SW480 (cell line): ENCODE measurements around the gene SHOC1.
"Not testable (repeated sequence)": the region's sequence is repeated elsewhere in the genome, so short reads cannot be mapped to it uniquely, and the experiment has no call there.

Experiments
- DNase-seq: peaks from one replicate; pipeline ENCODE4 v3.0.0-alpha.2; 2016; ENCODE audit warnings: low spot score

SHOC1 gene

DNA sequence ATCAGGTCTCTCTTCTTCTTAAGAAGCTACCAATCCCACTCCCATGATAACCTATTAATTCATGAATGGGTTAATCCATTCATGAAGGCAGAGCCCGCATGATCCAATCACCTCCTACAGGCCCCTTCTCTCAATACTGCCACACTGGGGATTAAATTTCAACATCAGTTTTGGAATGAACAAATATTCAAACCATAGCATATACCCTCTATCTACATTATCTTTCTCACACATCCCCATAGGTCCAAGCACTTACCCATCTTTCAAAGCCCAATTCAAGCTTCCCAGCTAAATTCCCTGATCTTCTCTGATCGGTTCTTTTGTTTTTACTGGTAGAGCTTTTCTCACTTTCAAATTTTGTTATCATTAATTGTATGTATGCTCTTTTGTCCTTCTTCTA, 10.5 kb upstream of the SHOC1 start:
- no peak for DNase-seq

DNA sequence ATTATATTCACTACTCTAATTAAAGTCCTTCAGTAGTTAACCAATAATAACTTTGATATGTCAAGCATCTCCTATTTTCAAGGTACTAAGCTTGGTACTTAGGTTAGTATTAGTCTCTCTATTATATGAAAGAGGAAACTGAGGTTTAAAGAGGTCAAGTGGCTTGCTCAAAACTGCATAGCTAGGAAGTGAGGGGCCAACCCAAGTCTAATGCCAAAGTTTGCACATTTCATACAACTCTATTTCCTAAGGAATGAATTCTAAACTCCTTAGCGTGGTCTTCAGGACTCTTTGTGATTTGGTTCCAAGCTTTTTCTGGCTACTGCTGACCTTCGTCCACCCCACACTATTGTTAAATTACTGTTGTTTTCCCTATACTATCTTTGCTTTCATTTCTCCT, 9.9 kb upstream of the SHOC1 start:
- DNase-seq = no peak

DNA sequence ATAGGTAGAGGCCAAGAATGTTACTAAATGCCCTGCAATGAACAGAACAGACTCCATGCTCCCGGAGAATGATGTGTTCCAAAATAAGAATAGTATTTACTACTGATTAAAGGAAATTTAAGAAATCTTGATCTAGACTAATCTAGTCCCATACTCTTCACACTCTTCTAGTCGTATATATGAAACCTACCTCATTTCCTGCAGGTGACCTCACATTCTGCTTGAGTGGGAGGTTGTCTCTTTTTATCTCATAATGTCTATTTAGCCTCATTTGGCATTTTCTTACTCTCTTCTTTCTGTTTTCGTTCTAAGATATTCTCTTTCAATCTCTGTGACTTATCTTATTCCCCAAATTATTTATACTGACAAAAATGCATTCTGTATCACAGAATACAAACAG, 9.2 kb upstream of the SHOC1 start:
- DNase-seq = no peak

DNA sequence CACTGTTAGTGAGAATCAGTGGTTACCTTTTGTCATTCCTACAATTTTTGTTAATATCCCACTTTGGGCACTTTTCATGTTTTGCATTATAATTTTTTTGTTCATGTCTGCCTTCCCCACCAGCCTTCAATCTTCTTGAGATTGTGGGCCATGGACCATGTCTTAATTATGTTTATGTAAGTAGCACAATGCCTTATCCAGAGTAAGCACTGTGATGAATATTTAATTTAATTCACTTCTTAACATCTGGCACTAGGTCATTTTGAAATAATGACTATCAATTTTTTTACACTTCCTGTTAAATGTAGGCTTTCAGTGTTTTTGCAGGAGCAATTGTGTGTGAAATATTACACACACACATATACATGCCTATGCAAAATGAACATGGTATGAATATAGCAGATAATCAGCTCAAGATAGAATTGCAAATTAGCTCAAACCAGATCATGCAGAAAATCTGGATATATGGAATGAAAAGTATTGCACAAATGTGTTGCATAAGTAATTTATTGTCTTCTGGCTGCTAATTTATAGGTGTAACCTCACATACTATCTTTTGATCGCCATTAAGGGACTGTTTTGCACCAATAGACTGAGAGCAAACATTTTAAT, 5.3 kb upstream of the SHOC1 start:
- DNase-seq = no peak

DNA sequence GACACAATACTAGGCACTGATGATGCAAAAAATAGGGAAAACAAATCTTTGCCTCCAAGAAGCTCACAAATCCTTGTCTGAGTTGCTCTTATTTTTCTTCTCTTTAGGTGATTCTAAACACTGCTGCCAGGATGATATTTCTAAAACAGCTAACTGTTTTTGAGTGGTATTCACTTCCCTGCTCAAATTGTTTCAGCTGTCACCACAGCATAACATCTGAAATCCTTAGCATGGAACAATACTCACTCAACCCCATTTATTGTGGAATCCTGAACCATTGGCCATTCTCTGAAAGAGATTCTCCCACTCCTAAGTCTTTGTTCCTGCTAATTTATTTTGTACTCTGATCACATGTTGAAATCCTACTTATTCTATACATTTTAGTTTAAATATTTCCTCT, 4.8 kb upstream of the SHOC1 start:
- no peak for DNase-seq

DNA sequence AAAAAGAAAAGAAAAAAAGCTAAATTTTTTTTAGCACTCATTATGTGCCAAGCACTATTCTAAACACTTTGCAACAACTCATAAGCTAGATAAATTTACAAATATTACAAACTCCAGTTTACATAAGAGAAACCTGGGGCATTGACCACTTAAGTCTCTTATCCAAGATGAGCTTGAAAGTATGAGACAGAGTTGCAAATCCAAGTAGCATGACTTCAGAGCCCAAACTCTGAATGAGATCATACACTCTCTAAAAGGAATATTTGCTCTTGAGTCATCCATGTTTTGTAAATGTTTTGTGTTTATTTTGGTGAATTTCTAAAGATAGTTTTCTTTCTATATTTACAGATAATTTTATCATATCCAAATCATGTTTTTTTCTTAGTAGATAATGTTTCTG, 4.0 kb upstream of the SHOC1 start:
- DNase-seq = no peak

DNA sequence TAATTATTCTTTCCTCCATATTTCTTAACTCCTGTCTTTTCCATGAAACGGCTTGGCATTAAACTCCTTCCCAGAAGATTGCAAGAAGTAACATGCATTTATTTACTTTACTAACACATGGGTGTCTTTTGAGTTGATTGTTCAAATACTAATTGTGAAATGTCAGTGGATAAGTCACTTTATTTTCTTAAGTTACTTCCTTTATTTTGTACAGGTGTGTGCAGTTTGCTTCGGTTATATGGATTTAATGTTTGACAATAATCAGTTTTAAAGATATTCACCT, 761 bp upstream of the SHOC1 start:
- no peak for DNase-seq

DNA sequence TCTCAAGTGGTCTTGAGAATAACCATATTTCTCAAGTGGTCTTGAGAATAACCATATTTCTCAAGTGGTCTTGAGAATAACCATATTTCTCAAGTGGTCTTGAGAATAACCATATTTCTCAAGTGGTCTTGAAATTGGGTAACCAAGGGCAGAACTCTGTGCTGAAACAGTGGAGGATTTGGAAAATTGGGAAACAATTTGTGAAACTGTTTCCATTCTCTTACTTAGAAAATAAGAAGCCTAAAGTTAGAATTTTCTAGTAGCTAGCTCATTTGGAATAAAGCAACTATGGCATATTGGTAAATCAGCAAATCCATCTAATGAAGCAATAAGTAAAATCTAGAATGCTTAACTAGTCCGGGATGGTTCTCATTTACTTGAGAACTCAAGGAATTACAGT, 2.9 kb downstream of the SHOC1 start:
- not testable (repeated sequence) for DNase-seq

DNA sequence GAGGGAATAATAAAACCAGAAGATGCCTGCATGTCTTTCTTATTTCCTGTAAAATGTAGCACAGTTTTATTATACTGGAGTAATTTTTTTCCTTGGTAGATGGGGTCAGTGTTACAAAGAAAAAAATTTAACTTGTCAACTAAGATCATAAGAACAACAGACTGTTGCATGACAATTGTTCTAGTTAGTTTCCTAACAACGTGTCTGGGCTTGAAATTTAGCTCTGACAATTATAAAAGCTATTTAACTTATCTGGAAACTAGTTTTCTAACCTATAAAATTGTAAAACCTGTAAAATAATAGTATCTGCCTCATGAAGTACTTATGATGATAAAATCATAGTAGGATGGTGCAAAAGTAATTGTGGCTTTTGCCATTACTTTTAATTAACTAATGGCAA, 4.9 kb downstream of the SHOC1 start:
- DNase-seq = no peak

DNA sequence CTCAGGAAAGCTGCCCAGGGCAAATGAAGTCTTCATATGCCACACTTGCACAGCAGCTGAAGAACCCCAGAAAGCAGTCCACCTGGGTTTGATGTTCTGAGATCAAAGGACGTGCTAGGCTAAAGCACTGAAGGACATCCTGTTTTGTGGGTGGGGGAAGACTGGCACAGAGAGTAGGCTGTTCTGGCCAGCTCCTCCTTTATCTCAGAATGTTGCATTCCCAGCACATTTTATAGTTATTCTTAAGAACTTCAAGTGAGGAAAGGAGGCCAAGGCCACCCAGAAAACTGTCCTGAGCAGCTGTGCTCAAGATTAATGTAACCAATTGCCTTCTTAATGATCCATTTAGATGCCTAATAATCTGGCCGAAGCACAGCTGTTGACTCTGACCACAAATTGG, 10.9 kb downstream of the SHOC1 start:
- DNase-seq = peak; percentile 34

DNA sequence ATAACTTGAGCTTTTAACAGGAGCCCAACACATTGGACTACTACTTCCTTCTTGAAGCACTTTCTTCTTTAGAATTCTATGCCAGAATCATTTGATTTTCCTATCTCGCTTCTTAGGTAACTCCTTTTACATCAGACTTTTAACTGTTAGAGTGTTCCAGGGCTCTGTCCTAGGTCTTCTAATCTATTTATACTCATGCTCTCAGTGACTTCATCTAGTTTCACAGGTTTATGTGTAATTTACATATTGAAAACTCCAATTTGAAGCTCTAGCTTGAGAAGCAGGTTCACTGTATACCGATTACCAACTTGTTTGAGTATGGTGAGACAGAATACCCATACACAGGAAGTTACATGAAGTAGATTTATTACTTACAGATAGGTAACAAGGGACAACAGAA, 11.3 kb downstream of the SHOC1 start:
- no peak for DNase-seq

DNA sequence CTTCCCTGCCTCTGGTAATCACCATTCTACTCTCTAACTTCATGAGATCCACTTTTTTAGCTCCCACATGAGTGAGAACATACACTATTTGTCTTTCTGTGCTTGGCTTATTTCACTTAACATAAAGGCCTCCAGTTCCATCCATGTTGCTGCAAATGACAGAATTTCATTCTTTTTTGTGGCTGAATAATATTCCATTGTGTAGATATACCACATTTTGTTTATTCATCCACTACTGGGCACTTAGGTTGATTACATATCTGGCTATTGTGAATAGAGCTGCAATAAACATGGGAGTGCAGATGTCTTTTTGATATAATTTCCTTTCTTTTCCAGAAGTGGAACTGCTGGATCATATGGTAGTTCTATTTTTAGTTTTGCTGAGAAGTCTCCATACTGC, 28.7 kb downstream of the SHOC1 start:
- DNase-seq = no peak

DNA sequence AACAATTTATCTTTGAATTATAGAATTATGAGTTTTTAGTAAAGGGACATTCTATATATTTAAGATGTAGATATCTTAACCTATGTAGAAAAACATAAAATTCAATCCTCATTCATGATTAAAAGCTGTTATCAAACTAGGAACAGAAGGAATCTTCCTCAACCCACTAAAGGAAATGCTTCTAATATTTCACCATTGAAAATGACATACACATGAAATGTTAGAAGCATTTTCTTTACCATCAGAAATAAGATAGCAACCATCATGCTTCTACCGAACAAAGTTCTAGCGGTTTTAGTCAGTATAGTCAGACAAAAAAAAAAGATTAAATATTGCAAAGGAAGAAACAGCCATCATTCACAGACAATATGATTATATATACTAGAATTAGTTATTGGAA, 32.2 kb downstream of the SHOC1 start:
- no peak for DNase-seq

DNA sequence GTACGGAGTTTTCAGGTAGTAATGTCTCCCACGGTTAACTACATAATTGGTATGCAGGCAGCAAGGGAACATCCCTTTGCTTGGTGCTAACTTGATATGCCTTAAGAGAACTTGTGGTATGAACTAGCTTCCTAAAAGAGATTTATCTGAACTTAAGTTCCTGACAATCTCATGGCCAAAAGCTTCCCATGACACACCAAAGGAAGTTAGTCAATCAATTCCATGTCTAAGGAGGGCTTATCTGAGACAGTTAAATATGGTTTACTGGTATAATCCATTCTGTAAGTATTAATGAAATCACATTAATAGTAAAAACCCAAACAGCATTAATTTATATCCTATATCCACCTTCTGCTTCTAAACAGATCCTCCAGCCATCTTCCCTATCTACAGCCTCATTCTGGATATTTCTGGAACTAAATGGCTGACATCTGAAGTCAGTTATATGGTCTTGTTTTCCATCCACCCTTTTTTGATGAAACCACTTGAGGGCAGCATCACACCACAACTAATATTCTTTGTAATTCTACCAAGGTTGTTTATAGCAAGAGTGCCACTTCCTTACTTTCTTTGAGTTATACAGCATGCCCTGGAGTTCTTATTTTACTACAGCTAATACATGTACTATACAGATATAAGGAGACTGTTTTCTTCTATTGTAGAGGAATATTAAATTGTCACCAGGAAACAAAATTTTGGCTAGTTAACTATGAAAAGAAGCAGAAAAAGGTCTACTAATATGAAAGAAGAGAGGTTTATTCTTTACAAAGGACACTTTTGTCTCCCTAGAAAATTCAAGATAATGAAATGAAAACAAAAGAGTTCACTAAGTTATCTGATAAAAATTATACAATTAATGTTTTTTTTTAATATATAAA, 34.7 kb downstream of the SHOC1 start:
- DNase-seq = peak; percentile 85

DNA sequence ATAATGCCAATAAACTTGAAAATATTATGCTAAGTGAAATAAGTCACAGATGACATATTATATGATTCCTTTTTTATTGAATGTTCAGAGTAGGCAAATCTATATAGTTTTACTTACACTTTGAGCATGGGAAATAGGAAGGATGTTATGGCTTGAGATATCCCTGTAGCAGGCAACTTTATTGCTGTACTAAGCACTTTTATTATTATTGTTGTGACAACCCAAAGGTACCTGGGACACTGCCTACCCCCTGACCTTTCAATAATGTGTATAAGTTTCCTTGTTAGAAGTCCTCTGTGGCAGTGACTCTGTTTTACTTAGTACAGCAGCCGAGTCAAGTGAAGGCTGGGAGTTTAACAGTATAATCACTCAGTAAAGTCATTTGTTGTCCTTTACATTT, 39.9 kb downstream of the SHOC1 start:
- DNase-seq = no peak

DNA sequence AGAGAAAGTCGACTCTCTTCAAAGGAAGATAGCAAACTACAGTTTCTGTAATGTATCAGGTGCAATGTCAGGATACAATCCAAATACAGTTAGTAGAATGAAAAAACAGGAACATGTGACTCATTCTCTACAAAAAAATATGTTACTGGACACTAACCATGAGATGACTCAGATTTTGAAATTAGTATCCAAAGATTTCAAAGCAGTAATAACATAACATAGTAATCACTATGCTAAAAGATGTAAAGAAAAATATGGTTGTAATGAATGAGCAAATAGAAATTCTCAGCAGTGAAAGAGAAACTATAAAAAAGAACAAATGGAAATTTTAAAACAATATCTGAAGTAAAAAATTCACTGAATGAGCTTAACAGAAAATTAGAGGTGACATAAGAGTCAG, 42.3 kb downstream of the SHOC1 start:
- DNase-seq = no peak
